ENCODE data around the gene TRMT5.

TRMT5 gene

GRCh38 chr14:60968099-60968498 is 12.8 kb downstream of the TRMT5 start:
- FAIRE-seq (peak; percentile 55), DNase-seq (ENCODE audit: insufficient read length, low spot score) (no peak)

DNA sequence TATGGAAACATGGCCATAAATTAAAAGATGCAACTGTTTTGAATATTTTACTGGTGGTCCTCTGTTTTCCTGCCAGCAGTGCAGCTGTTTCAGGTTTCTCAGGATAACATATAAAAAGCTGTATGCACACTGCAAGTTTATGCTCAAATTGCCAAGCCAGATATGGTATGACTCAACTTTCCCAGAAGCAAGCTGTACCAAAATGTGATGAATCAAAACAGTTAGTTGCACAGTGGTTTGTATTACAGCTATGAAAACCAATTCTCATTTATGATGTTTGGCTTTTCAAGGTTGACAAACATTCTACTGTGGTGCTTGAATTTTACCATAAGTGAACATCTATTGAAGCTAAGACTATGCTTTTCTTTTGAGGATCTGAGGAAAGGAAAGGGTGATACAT is 15.5 kb downstream of the TRMT5 start:
- peak; percentile 99 for FAIRE-seq
- peak; percentile 39 for DNase-seq (ENCODE audit: insufficient read length, low spot score)

DNA sequence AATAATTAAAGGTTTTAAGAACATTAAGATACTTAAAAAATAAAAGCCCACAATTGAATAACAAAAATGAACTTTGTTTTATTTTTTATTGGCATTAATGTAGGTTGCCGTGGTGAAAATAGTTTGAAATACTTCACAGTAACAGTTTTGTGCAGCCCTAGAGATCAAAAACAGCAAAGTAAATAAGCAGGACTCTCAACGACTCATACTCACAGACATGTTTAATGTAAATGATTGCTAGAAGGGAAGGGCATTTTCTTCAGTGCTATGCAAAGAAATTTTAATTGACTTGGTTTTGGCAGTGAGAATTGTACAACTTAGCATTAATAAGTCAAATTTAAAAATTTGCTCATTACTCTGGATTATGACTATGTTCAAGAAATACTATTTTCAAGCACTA is 16.0 kb downstream of the TRMT5 start:
- no peak for DNase-seq (ENCODE audit: insufficient read length, low spot score)

GRCh38 chr14:60963761-60964160 is 17.1 kb downstream of the TRMT5 start:
- no peak for FAIRE-seq
- no peak for DNase-seq (ENCODE audit: insufficient read length, low spot score)

More for the DNA sequence above, 16.0 kb downstream of the TRMT5 start:
- FAIRE-seq, result no peak

GRCh38 chr14:60958146-60958545 is 22.7 kb downstream of the TRMT5 start:
- FAIRE-seq (peak; percentile 65), DNase-seq (ENCODE audit: insufficient read length, low spot score) (no peak)

- DNase-seq (ENCODE audit: insufficient read length, low spot score), result no peak
- peak; percentile 97 for FAIRE-seq
Observed at GRCh38 chr14:60956632-60957031, 24.2 kb downstream of the TRMT5 start.

DNA sequence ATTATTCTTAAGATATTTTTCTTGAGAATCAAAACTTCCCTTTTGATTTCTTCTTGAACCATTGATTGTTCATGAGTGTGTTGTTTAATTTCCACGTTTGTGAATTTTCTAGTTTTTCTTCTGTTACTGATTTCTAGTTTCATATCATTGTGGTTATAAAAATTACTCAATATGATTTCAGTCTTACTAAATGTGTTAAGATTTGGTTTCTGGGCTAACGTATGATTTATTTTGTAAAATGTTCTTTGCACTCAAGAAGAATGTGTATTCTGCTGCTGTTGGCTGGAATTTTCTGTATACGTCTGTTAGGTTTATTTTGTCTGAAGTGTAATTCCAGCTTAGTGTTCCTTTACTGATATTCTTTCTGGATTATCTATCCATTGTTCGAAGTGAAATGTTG is 24.7 kb downstream of the TRMT5 start:
- no peak for DNase-seq (ENCODE audit: insufficient read length, low spot score)
- FAIRE-seq, result no peak

DNA sequence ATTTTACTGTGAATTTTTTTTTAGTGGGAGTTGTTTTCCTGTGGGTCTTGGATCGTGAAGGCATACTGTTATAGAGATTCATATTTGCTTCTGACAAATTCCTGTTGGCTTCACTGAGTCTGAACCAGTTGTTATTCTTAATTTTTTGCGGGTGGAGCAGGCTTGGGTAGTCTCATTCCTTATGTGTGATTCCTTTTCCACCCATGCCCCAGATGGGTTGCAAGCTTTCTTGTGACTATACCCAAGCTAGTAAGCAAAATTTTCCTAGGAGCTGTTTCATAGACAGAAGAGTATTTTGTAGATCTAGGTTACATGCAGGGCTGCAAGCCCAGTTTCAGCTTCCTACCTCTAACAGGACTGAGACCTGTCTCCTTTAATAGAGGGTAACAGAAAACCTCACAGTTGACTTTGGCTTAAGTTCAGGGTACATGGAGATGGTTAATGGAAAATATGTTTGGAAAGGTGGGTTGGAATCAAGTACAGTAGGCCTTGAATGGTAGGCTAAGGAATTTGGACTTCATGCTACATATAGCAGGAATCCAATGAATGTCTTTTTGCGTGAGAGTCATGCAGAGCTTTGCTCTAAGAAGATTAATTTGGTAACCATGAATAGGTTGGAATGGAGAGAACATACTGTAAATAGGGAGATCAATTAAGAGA is 29.0 kb downstream of the TRMT5 start:
- FAIRE-seq (no peak), DNase-seq (ENCODE audit: insufficient read length, low spot score) (no peak)

- DNase-seq (ENCODE audit: insufficient read length, low spot score), result no peak
- FAIRE-seq, result no peak
Observed at GRCh38 chr14:60946773-60947172, 34.1 kb downstream of the TRMT5 start.

DNA sequence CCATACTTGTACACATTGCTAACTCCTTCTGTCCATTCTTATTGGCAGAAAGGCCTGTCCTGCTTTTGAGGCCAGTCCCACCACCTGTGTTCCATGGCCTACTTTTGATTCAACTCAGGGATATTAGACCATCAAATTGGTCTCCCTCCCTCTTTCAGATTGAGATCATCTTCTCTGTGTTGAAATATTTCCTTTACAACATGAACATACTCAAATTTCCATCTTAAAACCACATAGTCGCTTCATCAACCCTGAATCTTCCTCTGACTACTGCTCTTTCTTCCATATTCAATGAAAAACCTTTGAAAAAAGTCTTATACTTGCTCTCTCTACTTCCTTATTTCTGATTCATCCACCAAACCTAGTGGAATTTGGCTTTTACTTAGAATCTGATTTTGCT is 34.9 kb downstream of the TRMT5 start:
- DNase-seq (ENCODE audit: insufficient read length, low spot score) (no peak), FAIRE-seq (no peak)

DNA sequence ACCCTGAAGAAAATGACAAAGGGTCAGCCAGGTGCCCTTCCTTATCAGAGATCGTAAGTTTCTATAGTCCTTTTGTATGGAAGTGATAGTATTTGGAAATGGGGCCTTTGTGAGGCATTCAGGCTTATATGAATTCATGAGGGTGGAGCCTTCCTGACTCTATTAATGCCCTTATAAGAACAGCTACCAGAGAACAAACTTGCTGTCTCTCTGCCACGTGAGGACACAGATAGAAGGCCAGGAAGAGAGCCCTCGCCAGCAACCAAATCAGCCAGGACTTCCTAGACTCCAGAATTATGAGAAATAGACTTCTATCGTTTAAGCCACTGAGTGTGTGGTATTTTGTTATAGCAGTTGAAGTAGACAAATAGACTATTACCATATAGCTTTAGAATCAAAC is 36.7 kb downstream of the TRMT5 start:
- FAIRE-seq (peak; percentile 98), DNase-seq (ENCODE audit: insufficient read length, low spot score) (no peak)

GRCh38 chr14:60943637-60944032 is 37.2 kb downstream of the TRMT5 start:
- no peak for DNase-seq (ENCODE audit: insufficient read length, low spot score)
- no peak for FAIRE-seq

DNA sequence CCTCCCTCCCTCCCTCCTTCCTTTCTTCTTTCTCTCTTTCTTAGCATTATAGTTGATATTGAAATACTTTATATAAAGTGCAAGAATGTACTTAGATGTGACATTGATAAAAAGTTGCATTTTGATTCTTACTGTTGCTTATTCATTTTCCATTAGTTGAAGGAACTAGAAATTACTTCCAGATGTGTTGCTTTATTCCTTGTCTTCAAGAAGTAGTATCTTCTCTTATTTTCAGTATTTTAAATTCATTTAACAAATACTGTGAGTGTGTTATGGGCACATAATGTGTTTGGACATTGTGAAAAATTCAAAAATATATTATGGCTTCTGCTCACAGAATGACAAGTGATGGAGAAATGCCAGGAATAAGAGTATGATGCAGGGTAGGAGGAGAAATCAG is 45.6 kb downstream of the TRMT5 start:
- FAIRE-seq, result no peak
- DNase-seq (ENCODE audit: insufficient read length, low spot score), result no peak

GRCh38 chr14:60933920-60934655 is 46.8 kb downstream of the TRMT5 start:
- FAIRE-seq, result peak; percentile 97
- DNase-seq (ENCODE audit: insufficient read length, low spot score), result no peak

DNA sequence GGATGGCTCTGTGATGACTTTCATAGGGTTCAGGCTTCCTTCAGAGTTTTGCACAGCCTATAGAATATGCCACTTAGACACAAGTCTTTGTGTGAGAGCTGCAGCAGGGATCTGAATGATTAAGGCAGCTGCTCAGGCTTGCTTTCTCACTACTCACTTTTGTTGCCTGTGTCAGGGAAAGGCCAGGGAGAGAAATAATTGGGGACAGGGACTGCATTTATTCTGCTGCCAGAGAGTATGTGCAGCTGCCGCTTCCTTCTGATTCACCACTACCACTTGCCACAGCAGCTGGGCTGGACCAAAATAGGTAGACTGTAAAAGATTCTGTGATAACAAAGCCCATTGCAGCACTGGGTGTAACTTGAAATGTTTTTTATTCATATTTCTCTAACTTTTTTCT is 49.7 kb downstream of the TRMT5 start:
- FAIRE-seq (peak; percentile 95), DNase-seq (ENCODE audit: insufficient read length, low spot score) (no peak)

- no peak for DNase-seq (ENCODE audit: insufficient read length, low spot score)
- FAIRE-seq, result no peak
Observed at GRCh38 chr14:60926002-60926401, 54.9 kb downstream of the TRMT5 start.

DNA sequence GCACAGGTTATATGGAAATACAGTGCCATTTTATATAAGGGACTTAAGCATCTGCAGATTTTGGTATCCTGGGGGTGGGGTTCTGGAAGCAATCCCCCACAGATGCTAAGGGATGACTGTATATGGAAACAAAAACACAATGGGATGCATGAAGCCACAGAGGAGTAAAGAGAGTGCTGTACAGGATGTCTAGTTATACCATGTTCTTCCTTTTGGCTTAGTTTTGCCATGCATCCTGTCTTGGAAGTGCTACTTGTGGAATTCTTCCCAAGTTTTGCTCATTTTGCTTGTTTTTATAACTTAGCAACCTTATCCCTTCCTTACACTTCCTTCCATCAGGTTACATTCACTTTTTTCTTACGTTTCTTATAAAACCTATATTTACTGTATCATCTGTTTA is 55.6 kb downstream of the TRMT5 start:
- DNase-seq (ENCODE audit: insufficient read length, low spot score), result no peak
- FAIRE-seq, result no peak

GRCh38 chr14:60922050-60922449 is 58.8 kb downstream of the TRMT5 start:
- no peak for DNase-seq (ENCODE audit: insufficient read length, low spot score)

More at GRCh38 chr14:60922050-60922449, 58.8 kb downstream of the TRMT5 start:
- peak; percentile 20 for FAIRE-seq
